ENCODE results near the gene IMMP1L. TPM values are rescaled to one million over a fixed set of nuclear protein-coding genes. Genes with fewer than 3 reads are reported as not detected.

The IMMP1L gene
- total RNA-seq, 1 donor from 2014 or later = 20.9 TPM

DNA sequence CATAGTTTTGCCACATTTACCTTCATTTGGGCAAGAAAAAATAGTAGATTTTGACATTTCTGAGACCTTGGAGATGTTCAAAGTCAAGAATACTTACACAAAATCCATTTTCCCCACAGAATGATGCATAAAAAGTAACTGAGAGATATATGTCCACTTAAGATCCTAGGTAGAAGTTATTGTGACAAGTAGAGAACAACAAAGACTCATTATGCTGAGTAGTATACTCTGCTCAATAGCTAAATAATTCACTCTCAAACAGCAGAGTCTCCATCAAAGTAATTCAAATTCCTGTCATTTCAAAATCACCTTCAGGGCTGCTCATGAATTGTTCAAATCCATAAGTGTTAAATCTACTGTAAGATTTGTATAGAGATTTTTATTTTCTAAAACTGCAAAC is 35.3 kb downstream of the IMMP1L start:
- DNase-seq = no peak

- no peak for DNase-seq
Observed at GRCh38 chr11:31464436-31464835, 45.0 kb downstream of the IMMP1L start.

DNA sequence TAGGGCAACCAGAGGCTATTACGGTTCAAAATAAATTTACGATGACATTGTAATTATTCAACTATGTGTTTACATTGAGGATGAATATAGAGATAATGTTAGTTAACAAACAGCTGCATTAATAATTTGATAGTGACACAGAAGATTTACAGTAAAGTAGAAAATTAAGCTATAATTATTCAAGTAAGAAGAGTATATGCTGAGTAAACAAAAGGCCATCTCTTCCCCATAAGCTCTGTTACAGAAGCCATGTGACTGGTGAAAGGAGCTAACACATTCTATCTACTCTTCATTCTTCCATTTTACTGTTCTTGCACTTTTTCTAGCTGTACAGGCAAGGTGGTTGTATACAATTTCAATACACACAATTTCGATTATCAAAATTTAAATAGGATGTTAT is 54.2 kb downstream of the IMMP1L start:
- DNase-seq = no peak

GRCh38 chr11:31450841-31451240 is 58.6 kb downstream of the IMMP1L start:
- no peak for DNase-seq

DNA sequence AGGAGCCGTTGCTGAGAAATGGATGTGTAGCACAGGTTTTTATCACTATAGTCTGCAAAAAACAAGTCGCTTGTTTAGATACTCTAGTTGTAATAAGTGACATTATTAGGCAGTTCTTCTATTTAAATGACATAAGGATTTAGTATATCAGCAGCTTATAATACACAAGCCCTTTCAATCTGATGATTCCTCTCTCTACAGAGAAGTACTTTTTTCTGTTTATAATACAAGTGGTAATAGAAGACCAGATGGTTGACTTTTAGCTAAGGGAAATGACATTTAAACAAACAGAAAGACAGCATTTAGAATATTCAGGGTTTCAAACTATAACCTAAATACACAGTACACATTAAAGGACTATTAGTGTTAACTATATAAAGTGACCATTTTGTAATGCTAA is 60.4 kb downstream of the IMMP1L start:
- no peak for DNase-seq

GRCh38 chr11:31445621-31446020 is 63.8 kb downstream of the IMMP1L start:
- no peak for DNase-seq

- DNase-seq = no peak
Observed at GRCh38 chr11:31443802-31444201, 65.6 kb downstream of the IMMP1L start.

DNA sequence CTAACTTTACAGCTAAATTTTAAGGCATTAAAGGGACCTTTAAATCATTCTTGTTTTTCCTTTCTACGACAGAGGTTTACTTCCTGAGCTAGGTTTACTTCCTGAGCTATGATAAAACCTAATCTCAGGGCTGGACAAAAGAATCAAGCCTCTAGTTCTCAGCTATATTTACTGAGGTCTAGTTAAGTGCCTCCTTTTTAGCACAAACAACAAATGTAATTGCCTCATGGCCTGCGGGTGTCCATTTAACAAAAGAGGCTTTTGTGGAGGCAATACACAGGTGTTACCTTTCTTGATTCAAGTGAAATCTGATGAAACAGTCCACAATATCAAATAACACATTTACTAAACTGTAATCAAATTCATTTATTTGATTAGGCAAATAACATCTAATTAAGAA is 67.3 kb downstream of the IMMP1L start:
- DNase-seq = no peak

- no peak for DNase-seq
Observed at GRCh38 chr11:31441296-31441695, 68.1 kb downstream of the IMMP1L start.

GRCh38 chr11:31437742-31438435 is 71.5 kb downstream of the IMMP1L start:
- no peak for DNase-seq

- DNase-seq = no peak
Observed at GRCh38 chr11:31433851-31434250, 75.6 kb downstream of the IMMP1L start.

DNA sequence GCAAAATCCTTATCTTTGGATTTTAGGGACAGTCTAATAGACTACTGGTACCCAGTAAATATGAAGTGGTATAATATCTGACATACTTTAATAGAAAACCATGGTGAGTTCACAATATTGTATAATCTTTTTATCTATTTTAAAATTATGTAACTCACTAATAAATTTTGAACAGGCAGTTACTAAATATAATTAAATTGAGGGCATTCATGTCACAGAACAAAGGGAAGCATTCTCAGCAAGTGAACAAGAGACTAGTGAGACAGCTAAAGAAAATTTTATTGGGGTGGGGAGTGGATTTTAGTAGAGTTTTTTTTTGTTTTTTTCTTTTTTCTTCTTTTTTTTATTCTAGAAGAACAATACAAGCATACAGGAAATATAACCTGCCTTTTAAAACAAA is 84.8 kb downstream of the IMMP1L start:
- no peak for DNase-seq

DNA sequence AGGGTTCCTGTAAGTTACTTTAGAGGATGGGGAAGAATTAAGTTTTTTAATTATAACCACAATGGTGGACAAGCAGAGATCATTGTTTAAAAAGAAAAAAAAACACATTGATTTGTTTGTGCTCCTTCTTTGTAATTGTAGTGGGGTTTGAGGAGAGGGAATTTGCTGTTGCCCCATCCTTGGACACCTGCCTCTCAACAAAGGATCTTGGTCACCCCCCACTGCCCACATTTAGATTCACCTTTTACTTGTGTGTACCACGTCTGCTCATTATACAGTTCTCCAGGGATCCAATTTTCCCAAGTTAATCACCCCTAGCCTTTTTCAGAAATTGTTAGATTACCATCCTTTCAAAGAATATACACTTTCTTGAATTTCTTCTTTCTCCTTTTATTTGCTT is 86.7 kb downstream of the IMMP1L start:
- no peak for DNase-seq

DNA sequence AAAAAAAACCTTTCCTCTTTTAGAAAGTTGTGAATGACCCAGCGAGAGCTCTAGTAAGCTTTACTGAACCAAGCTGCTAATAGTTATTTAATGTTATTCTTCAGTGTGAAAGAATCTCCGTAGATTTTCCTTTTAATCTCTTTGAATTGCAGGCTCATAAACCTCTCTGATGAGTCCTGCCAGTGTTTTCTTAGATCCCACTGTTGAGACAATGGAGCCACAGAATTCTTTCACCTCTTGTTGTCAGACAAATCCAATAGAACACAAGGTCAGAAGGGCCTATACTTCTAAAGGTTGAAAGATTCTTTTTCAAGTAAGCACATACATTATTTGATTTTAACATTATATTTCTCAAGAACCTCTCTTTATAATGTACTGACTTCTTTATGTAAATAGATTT is 87.6 kb downstream of the IMMP1L start:
- DNase-seq = no peak

GRCh38 chr11:31419669-31420068 is 89.8 kb downstream of the IMMP1L start:
- no peak for DNase-seq

DNA sequence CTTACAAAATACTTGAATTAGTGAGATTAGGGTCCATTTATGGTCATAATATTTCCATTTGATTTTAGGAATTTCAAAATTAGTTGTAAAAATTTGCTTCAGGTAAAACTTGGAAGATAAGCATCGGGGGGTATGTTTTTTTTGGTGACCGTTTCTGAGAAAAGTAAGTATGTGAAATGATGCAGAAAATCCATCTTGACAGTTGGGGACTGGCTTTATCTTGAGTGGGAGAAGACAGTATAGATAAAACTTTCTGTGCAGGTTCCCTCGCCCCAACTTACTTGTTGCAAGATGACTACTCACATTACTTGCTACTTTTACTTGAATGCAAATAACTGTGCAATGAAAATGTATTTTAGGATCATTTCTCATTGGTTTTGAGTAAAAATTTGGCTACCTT is 90.3 kb downstream of the IMMP1L start:
- no peak for DNase-seq

DNA sequence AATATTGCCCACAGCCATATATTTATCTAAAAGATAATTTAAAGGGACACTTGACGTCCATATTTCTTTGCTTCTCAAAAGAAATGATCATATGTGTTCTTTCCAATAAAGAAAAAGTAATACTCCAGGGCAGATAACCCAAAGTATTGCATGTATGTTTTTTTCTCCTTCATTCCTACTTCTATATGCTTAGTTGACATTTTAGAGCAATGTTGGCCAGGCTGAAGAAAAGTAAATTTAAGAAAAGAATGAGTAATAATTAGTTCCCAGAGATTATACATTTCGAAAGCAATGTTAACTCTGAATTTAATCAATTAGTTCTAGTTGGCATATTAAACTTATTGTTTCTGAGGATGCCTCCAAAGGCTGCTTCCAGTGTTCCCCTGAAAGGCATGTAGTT is 91.6 kb downstream of the IMMP1L start:
- no peak for DNase-seq

GRCh38 chr11:31417357-31417756 is 92.1 kb downstream of the IMMP1L start:
- no peak for DNase-seq

GRCh38 chr11:31415435-31415834 is 94.0 kb downstream of the IMMP1L start:
- no peak for DNase-seq

DNA sequence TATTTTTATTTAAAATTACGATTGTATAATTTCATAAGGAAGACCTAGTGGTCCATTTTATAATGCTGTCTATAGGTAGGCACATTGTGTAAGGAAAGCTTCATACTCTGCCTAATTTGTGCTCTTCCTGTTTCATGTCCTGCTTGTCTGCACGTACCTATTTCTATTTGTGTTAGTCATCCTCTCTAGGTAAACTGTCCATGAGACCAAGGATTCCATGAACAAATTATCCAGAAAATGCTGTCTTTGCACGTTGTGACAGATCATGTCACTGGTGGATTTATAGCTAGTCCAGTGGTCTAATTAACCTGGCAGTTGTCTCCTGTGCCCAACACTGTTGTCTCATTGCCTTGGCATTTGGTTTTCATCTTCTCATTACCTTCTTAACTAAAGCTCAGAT is 95.1 kb downstream of the IMMP1L start:
- DNase-seq = no peak

DNA sequence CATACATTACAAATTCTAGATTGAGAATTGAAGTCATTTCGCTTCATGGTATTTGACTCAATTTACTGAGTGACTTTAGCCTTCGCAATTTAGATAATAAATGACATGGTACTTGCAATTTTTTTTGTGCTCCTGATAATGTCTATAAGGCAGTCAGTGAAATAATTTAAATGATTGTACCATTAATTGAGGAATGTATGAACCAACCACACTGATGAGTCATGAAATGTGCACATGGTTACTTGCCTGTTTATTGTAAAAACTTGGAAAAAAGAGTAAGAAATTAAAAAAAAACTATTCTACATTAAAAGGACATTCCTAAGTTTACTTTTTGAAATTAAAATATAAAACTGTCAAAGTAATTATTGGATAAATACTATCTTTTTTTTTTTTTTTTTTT is 96.5 kb downstream of the IMMP1L start:
- no peak for DNase-seq

DNA sequence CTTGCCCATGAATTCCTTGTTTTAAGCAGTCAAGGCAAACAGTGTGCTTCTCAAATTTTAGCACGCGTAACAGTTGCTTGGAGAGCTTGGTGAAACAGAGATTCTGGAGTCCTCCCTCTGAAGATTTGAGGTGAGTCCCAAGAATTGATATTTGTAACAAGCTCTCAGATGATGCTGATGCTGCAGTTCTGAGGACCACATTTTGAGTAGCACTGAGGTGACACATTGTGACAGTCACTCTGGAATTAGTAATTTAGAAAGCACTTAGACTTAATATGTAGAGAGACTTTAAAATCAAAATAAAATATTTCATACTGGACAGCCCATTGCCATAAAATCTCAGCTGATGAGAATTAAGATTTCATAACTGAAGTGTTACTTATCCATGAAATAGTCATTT is 101.2 kb downstream of the IMMP1L start:
- DNase-seq = no peak

GRCh38 chr11:31404614-31405013 is 104.8 kb downstream of the IMMP1L start:
- DNase-seq = no peak

GRCh38 chr11:31397239-31397834 is 112.1 kb downstream of the IMMP1L start:
- no peak for DNase-seq

DNA sequence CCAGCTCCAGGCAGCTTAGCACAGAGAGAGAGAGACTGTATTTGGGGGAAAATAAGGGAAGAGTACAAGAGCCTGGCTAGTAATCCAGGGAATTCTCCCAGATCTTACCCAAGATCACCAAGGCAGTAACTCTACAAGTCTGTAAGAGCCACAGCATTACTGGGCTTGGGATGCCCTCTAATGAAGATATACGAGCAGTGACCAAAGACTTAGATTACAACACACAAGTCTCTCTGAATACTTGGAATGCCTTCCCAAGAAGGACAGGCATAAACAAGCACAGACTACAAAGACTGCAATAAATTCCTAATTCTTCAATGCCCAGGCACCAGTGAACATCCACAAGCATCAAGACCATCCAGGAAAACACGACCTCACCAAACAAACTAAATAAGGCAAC is 122.0 kb downstream of the IMMP1L start:
- DNase-seq = no peak

Data from skin of body (tissue), 2 donors.